IPS DF 6.9 (cell line): ENCODE measurements around the gene TRIM41.

Experiments used
- DNase-seq: peaks from one replicate; pipeline ENCODE4 v3.0.0-alpha.2; 2013; ENCODE audit warnings: low read depth, low spot score
- H3K27ac ChIP-seq: one replicate; pipeline ENCODE4 v1.5.1; 2013; ENCODE audit warnings: low read length, control low read depth
- H3K27me3 ChIP-seq: 2 replicates; pipeline ENCODE4 v1.6.1; 2013; ENCODE audit warnings: mild to moderate bottlenecking, low read length; ENCODE audit not compliant: control insufficient read depth, insufficient read depth
- H3K36me3 ChIP-seq: 2 replicates; pipeline ENCODE4 v1.6.1; 2013; ENCODE audit warnings: low read length; ENCODE audit not compliant: control insufficient read depth, insufficient read depth
- H3K4me1 ChIP-seq: 2 replicates; pipeline ENCODE4 v1.6.1; 2013; ENCODE audit warnings: low read length; ENCODE audit not compliant: control insufficient read depth, insufficient read depth
- H3K4me3 ChIP-seq: 2 replicates; pipeline ENCODE4 v1.5.1; 2013; ENCODE audit warnings: mild to moderate bottlenecking, low read length
- H3K9me3 ChIP-seq: 2 replicates; pipeline ENCODE4 v1.6.1; 2013; ENCODE audit warnings: low read length, inconsistent platforms; ENCODE audit not compliant: control insufficient read depth, insufficient read depth
- WGBS: extraction: QIAGEN DNeasy Blood & Tissue Kit; methylation state at CpG from one replicate; pipeline ENCODE4 v1.1.7; 2013; ENCODE audit warnings: mixed read lengths, missing lambda C conversion rate; ENCODE audit not compliant: insufficient read length, insufficient coverage; 5-methylcytosine and 5-hydroxymethylcytosine counted together

The TRIM41 gene

GRCh38 chr5:181233088-181233800, 10.2 kb downstream of the TRIM41 start:
- peaks cover 1% of the 10 kb centered on the region; the same call in 1 of the 2 replicates for H3K27me3 ChIP-seq
- H3K36me3 ChIP-seq, result peaks cover 41% of the 10 kb centered on the region
- H3K4me3 ChIP-seq, result no peak overlapping the region
- H3K9me3 ChIP-seq, result no peaks in the 10 kb centered on the region
- H3K27ac ChIP-seq, result no peak overlapping the region
- WGBS, result 100% methylated on average over 1 of the region's 16 CpGs
- no peaks in the 10 kb centered on the region for H3K4me1 ChIP-seq
- DNase-seq, result no peak

DNA sequence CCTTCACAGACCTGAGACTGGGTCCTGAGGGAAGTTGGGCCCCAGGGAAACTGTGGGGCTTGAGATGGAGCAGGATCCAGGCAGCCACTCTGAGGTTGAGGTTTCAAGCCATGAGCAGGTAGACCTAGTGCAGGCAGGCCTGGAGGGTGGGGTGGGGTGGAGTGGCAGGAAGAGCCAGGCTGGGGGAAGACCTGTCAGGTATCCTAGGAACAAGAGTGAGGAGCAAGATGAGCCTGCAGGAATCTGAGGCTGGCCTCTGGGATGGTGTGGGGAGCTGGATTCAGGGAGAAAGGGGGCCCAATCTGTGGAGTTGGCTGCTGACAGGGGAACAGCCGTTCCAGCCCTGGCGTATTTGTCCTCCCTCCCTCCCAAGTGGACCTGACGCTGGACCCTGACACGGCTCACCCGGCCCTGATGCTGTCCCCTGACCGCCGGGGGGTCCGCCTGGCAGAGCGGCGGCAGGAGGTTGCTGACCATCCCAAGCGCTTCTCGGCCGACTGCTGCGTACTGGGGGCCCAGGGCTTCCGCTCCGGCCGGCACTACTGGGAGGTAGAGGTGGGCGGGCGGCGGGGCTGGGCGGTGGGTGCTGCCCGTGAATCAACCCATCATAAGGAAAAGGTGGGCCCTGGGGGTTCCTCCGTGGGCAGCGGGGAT, 10.8 kb downstream of the TRIM41 start:
- H3K27me3 ChIP-seq, result peaks cover 1% of the 10 kb centered on the region; the same call in 1 of the 2 replicates
- no peak for DNase-seq
- WGBS, result no CpG with 5 or more reads among the region's 24 CpGs
- H3K27ac ChIP-seq, result no peak overlapping the region
- peaks cover 48% of the 10 kb centered on the region for H3K36me3 ChIP-seq
- H3K4me3 ChIP-seq, result no peak overlapping the region
- H3K4me1 ChIP-seq, result no peaks in the 10 kb centered on the region
- H3K9me3 ChIP-seq, result no peaks in the 10 kb centered on the region

DNA sequence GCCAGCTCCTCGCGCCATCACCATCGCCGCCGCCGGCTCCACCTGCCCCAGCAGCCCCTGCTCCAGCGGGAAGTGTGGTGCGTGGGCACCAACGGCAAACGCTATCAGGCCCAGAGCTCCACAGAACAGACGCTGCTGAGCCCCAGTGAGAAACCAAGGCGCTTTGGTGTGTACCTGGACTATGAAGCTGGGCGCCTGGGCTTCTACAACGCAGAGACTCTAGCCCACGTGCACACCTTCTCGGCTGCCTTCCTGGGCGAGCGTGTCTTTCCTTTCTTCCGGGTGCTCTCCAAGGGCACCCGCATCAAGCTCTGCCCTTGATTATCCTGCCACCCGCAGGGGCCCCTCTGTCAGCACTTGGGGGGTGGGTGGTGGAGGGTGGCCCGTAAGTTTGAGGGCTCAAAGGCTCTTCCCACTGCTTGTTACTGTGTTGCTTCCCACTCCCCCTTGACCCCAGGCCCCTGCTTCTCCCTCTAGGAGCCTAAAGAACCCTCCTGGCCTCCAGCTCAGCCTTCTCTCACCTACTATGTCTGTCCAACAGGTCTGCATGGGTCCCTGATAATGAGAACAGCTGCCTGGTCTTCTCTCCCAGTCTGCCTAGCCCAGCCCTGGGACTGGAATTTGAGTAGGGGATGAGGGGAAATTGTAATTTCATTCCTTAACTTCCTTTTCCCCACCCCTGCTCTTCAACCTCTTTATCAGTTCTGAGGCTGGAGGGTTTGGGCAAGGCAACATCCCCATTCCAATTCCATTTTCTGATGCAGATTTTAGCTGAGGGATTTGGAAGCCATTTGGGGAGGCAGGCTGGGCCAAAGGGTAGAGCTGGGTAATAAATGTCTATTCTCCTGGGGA, 11.6 kb downstream of the TRIM41 start:
- peaks cover 53% of the 10 kb centered on the region for H3K36me3 ChIP-seq

DNA sequence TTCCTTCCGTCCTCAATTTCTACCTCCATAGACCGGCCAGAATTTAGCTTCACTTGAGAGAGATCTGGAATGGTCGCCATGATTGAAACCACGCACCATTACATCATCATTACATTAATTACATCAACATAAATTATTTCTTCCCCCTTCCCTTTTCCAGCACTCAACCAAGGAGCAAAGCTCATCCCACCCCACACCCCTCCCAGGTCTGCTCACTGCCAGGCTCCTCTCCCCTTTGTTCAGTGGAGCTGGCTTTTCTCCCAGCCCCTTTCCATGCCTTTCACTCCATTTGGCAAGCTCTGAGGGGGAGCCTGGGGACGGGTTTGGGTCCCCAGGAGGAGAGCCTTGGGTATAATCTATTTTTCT, 12.2 kb downstream of the TRIM41 start:
- H3K36me3 ChIP-seq, result peaks cover 56% of the 10 kb centered on the region
- H3K4me3 ChIP-seq, result no peak overlapping the region
- no peaks in the 10 kb centered on the region for H3K9me3 ChIP-seq
- no peak overlapping the region for H3K27ac ChIP-seq
- peaks cover 1% of the 10 kb centered on the region; the same call in 1 of the 2 replicates for H3K27me3 ChIP-seq
- no peaks in the 10 kb centered on the region for H3K4me1 ChIP-seq
- no peak for DNase-seq
- WGBS, result 100% methylated on average over 1 of the region's 5 CpGs

More for the DNA sequence above, 11.6 kb downstream of the TRIM41 start:
- Histone ChIP-seq H3K9me3 (no peaks in the 10 kb centered on the region), H3K4me1 (no peaks in the 10 kb centered on the region), H3K27me3 (peaks cover 1% of the 10 kb centered on the region; the same call in 1 of the 2 replicates), H3K27ac (no peak overlapping the region), H3K4me3 (no peak overlapping the region)
- DNase-seq, result no peak
- WGBS, result no CpG with 5 or more reads among the region's 22 CpGs

DNA sequence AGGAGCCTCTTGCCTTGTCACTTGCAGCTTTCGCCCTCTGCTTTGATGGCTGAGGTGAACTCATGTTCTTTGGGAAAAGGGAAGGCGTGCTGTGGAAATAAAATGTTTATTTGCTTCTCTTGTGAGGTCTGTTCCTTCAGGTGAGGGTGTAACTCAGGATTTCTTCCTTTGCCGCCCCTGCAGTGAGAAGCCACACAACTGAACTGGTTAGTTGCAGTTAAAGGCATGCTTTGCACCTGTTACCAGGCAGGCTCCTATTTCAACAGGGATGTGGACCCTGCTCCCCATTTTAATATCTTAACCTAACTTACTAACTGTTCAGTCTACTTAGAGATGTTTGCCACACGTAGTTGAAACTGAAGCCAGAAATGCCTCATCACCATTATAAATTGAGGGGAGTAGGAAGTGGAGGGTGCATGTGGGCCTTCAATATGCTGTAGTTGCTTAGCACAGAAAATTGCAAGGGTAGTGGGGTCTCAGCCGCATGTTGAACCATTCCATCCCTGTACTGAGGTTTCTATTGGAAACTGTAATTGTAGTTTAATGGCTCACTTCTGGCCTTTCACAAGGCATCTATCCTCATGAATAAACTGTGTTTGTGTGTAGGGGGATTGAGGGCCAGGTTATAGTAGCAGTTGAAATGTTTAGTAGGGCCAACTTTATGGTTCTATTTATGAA, 12.7 kb downstream of the TRIM41 start:
- Histone ChIP-seq H3K9me3 (no peaks in the 10 kb centered on the region), H3K4me3 (no peak overlapping the region), H3K4me1 (no peaks in the 10 kb centered on the region), H3K36me3 (peaks cover 55% of the 10 kb centered on the region), H3K27me3 (no peaks in the 10 kb centered on the region), H3K27ac (no peak overlapping the region)
- DNase-seq, result no peak
- WGBS, result no CpG with 5 or more reads among the region's 5 CpGs

GRCh38 chr5:181236471-181236870, 13.4 kb downstream of the TRIM41 start:
- no peaks in the 10 kb centered on the region for H3K27me3 ChIP-seq
- no peaks in the 10 kb centered on the region for H3K4me1 ChIP-seq
- no CpG with 5 or more reads among the region's 6 CpGs for WGBS
- no peaks in the 10 kb centered on the region for H3K9me3 ChIP-seq
- peaks cover 59% of the 10 kb centered on the region for H3K36me3 ChIP-seq
- no peak overlapping the region for H3K4me3 ChIP-seq
- no peak overlapping the region for H3K27ac ChIP-seq
- DNase-seq, result no peak

DNA sequence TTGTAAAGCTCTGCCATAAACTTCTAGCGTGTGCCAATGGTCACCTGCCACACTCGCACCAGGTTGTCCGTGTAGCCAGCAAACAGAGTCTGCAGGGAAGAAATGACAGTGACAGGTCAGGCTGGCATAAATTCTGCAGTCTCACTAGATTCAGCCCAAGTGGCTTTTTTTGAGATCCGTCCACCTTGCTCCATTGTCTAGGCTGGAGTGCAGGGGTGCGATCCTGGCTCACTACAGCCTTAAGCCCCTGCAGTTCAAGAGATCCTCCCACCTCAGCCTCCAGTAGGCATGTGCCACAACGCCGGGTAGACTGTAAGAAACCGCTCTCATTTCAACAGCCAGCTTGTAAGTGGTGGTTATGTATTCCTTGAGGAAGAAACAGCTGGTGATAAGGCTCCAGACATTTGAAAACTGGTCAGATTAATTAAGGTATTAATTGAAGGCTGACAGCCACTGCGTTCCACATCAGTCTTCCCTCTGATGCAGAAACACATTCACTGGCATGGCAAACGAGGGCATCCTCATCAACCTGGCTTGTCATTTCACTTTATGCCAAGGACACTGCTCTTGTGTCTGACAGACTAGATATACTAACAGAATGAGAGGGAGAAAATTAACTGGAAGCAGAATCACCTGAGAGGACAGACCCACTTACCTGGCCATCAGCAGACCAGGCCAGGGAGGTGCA, 14.0 kb downstream of the TRIM41 start:
- no CpG with 5 or more reads among the region's 10 CpGs for WGBS
- Histone ChIP-seq H3K4me1 (no peaks in the 10 kb centered on the region), H3K9me3 (no peaks in the 10 kb centered on the region), H3K27ac (no peak overlapping the region), H3K4me3 (no peak overlapping the region), H3K36me3 (peaks cover 66% of the 10 kb centered on the region), H3K27me3 (no peaks in the 10 kb centered on the region)
- DNase-seq, result no peak

DNA sequence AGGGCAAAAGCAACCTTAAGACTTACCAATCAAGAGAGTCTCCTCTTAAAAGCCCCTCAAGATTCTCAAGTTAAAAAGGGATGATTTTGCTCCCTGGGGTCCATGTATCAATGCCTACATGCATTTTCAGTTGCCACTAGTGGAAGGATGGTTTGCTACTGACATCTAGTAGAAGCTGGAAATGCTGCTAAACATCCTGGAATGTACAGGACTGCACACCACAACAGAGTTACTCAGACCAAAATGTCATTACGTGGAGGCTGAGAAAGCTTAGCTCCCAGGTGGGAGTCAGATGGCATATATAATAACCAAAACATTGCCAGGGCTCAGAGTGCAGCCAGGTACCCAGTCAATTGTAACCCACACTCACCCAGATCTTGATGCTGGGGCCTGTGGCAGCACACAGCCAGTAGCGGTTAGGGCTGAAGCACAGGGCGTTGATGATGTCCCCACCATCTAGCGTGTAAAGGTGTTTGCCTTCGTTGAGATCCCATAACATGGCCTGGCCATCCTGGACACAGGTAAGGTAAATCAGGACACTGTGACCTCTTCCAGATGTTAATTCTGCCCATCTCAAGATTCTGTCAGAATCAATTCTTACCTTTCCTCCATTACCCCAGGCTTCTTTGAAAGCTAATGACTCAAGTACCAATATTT, 14.8 kb downstream of the TRIM41 start:
- Histone ChIP-seq H3K27ac (no peak overlapping the region), H3K36me3 (peaks cover 65% of the 10 kb centered on the region), H3K4me3 (no peak overlapping the region), H3K4me1 (no peaks in the 10 kb centered on the region), H3K9me3 (no peaks in the 10 kb centered on the region), H3K27me3 (no peaks in the 10 kb centered on the region)
- no CpG with 5 or more reads among the region's 5 CpGs for WGBS
- no peak for DNase-seq

GRCh38 chr5:181239062-181239663, 16.1 kb downstream of the TRIM41 start:
- Histone ChIP-seq H3K27me3 (no peaks in the 10 kb centered on the region), H3K4me3 (no peak overlapping the region), H3K36me3 (peaks cover 66% of the 10 kb centered on the region), H3K27ac (no peak overlapping the region), H3K9me3 (no peaks in the 10 kb centered on the region), H3K4me1 (no peaks in the 10 kb centered on the region)
- WGBS, result no CpG with 5 or more reads among the region's 9 CpGs
- DNase-seq, result no peak
